K562 (cell line): Measurements from ENCODE around the gene PTH2. TPM values are rescaled to one million over a fixed set of nuclear protein-coding genes. Genes with fewer than 3 reads are reported as not detected.

ENCODE experiments used
- ATAC-seq: fragments of 200-7000 bp; cut with Tn5 transposase; 3 replicates; pipeline ENCODE4 v1.9.1; 2020; ENCODE audit warnings: moderate library complexity
- BruUV-seq: library from RNA; stranded (reverse); fragments of 400-500 nt; replicated peaks from 2 replicates; lab custom pipeline; 2021; lab: Mats Ljungman, UMichigan
- CTCF ChIA-PET: fragments of 300-600 bp; formaldehyde crosslinking; extraction: SDS; loops from one replicate; lab custom pipeline; 2021; ENCODE audit warnings: low intra/inter-chr PET ratio; lab: Yijun Ruan, JAX
- POLR2A ChIA-PET: fragments of 300-600, 350-650 bp; sonication (Branson Sonifier 250); formaldehyde crosslinking; extraction: SDS; loops from one replicate; lab custom pipeline; 2021; ENCODE audit warnings: antibody characterized with exemption, inconsistent platforms; lab: Yijun Ruan, JAX
- DNase-seq, 4 experiments: peaks; one replicate each; pipeline versions ENCODE4 v3.0.0 to v3.0.0-alpha.2; 2011 to 2018; ENCODE audit warnings: low spot score in 3 of 4, mixed read lengths in 3 of 4; ENCODE audit errors: extremely low read depth in 1 of 4
- FAIRE-seq: peaks from 2 replicates; lab custom pipeline; 2011; peaks lifted over from hg19 to GRCh38; lab: Jason Lieb, UNC
- H2AFZ ChIP-seq: 2 replicates; pipeline ENCODE4 v1.6.0; 2011; ENCODE audit warnings: low read depth, low read length, control low read depth, inconsistent platforms
- H3K27ac ChIP-seq: fragments of 200-600 bp; 3 replicates; pipeline ENCODE4 v1.8.0; 2011; ENCODE audit warnings: low read depth, mild to moderate bottlenecking, control low read depth, inconsistent platforms, low read length, moderate library complexity, mixed read lengths; ENCODE audit errors: extremely low read depth
- H3K27me3 ChIP-seq, 2 experiments: fragments of 300-600 bp in 1 of 2; 2 replicates in 1 of 2; 3 replicates in 1 of 2; pipeline versions ENCODE4 v1.6.0 to v1.8.0; 2011; ENCODE audit warnings: inconsistent platforms in 2 of 2, low read length in 2 of 2, mild to moderate bottlenecking in 1 of 2, mixed read lengths in 1 of 2, moderate library complexity in 1 of 2; ENCODE audit not compliant: control insufficient read depth in 2 of 2, insufficient read depth in 2 of 2
- H3K36me3 ChIP-seq: fragments of 300-600 bp; 3 replicates; pipeline ENCODE4 v1.8.0; 2011; ENCODE audit warnings: mild to moderate bottlenecking, low read length, inconsistent platforms; ENCODE audit not compliant: control insufficient read depth, insufficient read depth
- H3K4me1 ChIP-seq, 2 experiments: fragments of 200-600 bp in 1 of 2; replicated peaks in 1 of 2; 2 replicates in 1 of 2; 3 replicates in 1 of 2; pipeline versions ENCODE4 v1.5.1 to v1.8.0; 2011; ENCODE audit warnings: inconsistent platforms in 2 of 2, low read length in 2 of 2, mild to moderate bottlenecking in 1 of 2, mixed read lengths in 1 of 2, moderate library complexity in 1 of 2; ENCODE audit not compliant: control insufficient read depth in 2 of 2, insufficient read depth in 2 of 2
- H3K4me2 ChIP-seq: 2 replicates; pipeline ENCODE4 v1.6.1; 2011; ENCODE audit warnings: low read length, control low read depth, inconsistent platforms, mixed read lengths; ENCODE audit not compliant: insufficient read depth
- H3K4me3 ChIP-seq: fragments of 200-600 bp; sonication (generic), shearing (Covaris generic); 2 replicates; pipeline ENCODE4 v1.5.1; 2016; ENCODE audit warnings: control low read depth, inconsistent platforms
- H3K79me2 ChIP-seq: fragments of 200-600 bp; 3 replicates; pipeline ENCODE4 v1.8.0; 2011; ENCODE audit warnings: low read length, inconsistent platforms; ENCODE audit not compliant: control insufficient read depth, insufficient read depth
- H3K9ac ChIP-seq, 2 experiments: 2 replicates each; pipeline versions ENCODE4 v1.6.0 to v1.6.1; 2011; ENCODE audit warnings: low read depth in 2 of 2, low read length in 2 of 2, control low read depth in 1 of 2, inconsistent platforms in 1 of 2, mild to moderate bottlenecking in 1 of 2, mixed read lengths in 1 of 2; ENCODE audit not compliant: insufficient read depth in 1 of 2
- H3K9me1 ChIP-seq: one replicate; pipeline ENCODE4 v1.6.0; 2011; ENCODE audit warnings: inconsistent platforms, mild to moderate bottlenecking, low read length, moderate library complexity; ENCODE audit not compliant: control insufficient read depth, insufficient read depth
- H3K9me3 ChIP-seq: replicated peaks from 2 replicates; pipeline ENCODE4 v1.5.1; 2011; ENCODE audit warnings: low read depth, low read length, inconsistent platforms; ENCODE audit not compliant: control insufficient read depth, insufficient read depth
- H4K20me1 ChIP-seq: replicated peaks from 2 replicates; pipeline ENCODE4 v1.6.1; 2011; ENCODE audit warnings: low read length, inconsistent platforms, mixed read lengths; ENCODE audit not compliant: control insufficient read depth, insufficient read depth
- L3MBTL2 ChIP-seq: fragments of 450-650 bp; IDR thresholded peaks from 2 replicates; pipeline ENCODE4 v1.6.1; 2016; ENCODE audit warnings: mild to moderate bottlenecking, moderate library complexity
- MIER1 ChIP-seq: fragments of 450-650 bp; IDR thresholded peaks from 2 replicates; pipeline ENCODE4 v1.6.1; 2016; ENCODE audit warnings: antibody characterized with exemption, mild to moderate bottlenecking, low read depth
- NCOA6 ChIP-seq: fragments of 450-650 bp; IDR thresholded peaks from 2 replicates; pipeline ENCODE4 v1.6.1; 2017; ENCODE audit warnings: mild to moderate bottlenecking
- WGBS: fragments of 100-300 bp; shearing (Covaris generic); methylation state at CpG from one replicate; pipeline ENCODE4 v1.1.6; 2016; ENCODE audit warnings: low coverage, mixed read lengths; ENCODE audit not compliant: insufficient coverage; ENCODE audit errors: missing lambda C conversion rate; 5-methylcytosine and 5-hydroxymethylcytosine counted together
- in situ Hi-C: fragments of 300-500 bp; cut with MboI; formaldehyde crosslinking; loops from 4 replicates; pipeline ENCODE4 v1.15.0; 2018; ENCODE audit warnings: inconsistent platforms, mixed read lengths
- intact Hi-C: fragments of 100-400 bp; cut with micrococcal nuclease; formaldehyde crosslinking; loops from 2 replicates; pipeline ENCODE4 v1.14.2; 2022
- polyA plus RNA-seq, 8 experiments: library from polyadenylated mRNA; depleted of rRNA in 4 of 8; stranded (reverse) in 5 of 8; unstranded in 3 of 8; fragments of >200 nt; fragmentation: Nextera tagmentation in 2 of 8; fragmentation: Illumina TruSeq in 1 of 8; extraction: Ambion mirVana in 2 of 8; extraction: Trizol in 1 of 8; gene quantifications; 2 replicates each; pipeline versions ENCODE4 v1.2.1 to v1.2.3, GENCODE V29; 2011 to 2014; ENCODE audit warnings: inconsistent platforms in 1 of 8, missing spikeins in 1 of 8
- total RNA-seq, 7 experiments: library from RNA; depleted of rRNA in 6 of 7; stranded (reverse); fragments of >200 nt in 6 of 7; fragmentation: Illumina TruSeq in 2 of 7; extraction: Trizol in 2 of 7; gene quantifications; 2 replicates each; pipeline versions ENCODE4 v1.2.1 to v1.2.3, GENCODE V29; 2011 to 2021; ENCODE audit warnings: low replicate concordance in 1 of 7
- TF ChIP-seq, protein P1 (sequence below): fragments of 200-400 bp; formaldehyde crosslinking; IDR thresholded peaks from 2 replicates; pipeline ENCODE4 v1.6.1; 2017; ENCODE audit warnings: mild to moderate bottlenecking, low read depth, low read length, moderate library complexity
- TF ChIP-seq, protein P2 (sequence below): fragments of 250-450 bp; sonication (Bioruptor Pico); IDR thresholded peaks from 2 replicates; pipeline ENCODE4 v1.8.0; 2021; ENCODE audit warnings: mild to moderate bottlenecking, moderate library complexity
- TF ChIP-seq, protein P3 (sequence below): fragments of 250-450 bp; sonication (Bioruptor Pico); IDR thresholded peaks from 2 replicates; pipeline ENCODE4 v1.9.0; 2021; ENCODE audit warnings: mild to moderate bottlenecking, inconsistent platforms

Gene PTH2
- total and polyA plus RNA-seq, 9 of the 15 experiments (the other 6 are each of a cell fraction or from before 2014, with no cell fraction given), result 1.3 TPM; not detected in 8

DNA sequence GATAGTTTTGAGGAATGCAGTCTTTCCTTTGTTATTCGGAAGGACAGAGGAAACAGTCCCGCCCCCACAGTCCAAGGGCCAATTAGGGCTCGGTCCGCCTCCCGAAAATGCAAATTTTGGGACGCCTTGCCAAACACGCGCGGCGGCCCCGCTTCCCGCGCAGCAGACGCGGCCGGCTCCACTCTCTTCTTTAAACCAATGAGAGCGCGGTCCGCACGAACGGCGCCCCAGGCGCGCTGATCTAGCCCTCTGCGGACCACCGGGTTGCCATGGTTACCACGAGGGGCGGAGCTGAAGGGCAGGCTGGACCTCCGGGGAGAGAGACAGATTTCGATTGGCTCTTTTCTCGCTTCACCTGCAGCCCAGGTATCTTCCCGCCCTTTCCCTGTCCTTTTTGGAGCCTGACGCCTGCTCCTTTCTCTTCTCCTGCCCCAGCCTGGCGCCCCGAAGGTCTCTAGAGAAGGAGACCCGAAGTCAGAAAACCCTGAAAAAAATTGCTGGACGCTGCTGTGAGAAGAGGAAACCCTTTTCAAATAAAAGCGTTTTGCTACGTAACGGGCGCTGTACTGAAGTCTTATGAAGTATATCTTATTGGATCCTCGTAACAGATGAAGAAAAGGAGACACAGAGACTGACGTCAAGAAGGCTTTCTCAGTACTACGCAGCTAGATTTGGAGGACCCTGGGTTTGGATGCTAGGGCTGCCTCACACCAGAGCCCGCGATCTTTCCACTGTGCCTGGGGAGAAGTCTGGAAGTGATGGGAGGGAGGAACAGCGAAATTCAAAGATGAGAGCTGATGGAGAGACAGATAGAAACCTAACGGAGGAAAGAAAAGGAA lies 2.0 kb downstream of the PTH2 start:
- Histone ChIP-seq H3K9me3 (no peaks in the 10 kb centered on the region), H3K27me3 (no peaks in the 10 kb centered on the region), H3K9ac (peak overlapping the region; percentile 48 to 86; a peak in 2 of 4 replicates), H3K9me1 (no peaks in the 10 kb centered on the region), H3K4me1 (peaks cover 39 to 49% of the 10 kb centered on the region in 2 experiments), H3K4me3 (peak overlapping the region; percentile 20), H3K4me2 (peak overlapping the region; percentile 75), H3K79me2 (no peaks in the 10 kb centered on the region), H3K36me3 (no peaks in the 10 kb centered on the region), H3K27ac (no peak overlapping the region), H4K20me1 (no peaks in the 10 kb centered on the region), H2AFZ (peak overlapping the region; percentile 85)
- WGBS, result 2% methylated on average over 48 of the region's 48 CpGs
- intact Hi-C loops (no loop called here), in situ Hi-C loops (no loop called here)
- FAIRE-seq (peak; percentile 98), DNase-seq (peak; percentile 89 to 96 (median 92)), ATAC-seq (peak; percentile 85)
- ChIA-PET POLR2A (interaction anchor here (0.8 to 1.3 kb wide), 4 partner anchors 9 to 35 kb away, joined by 3 to 5 read pairs (median 4); no protein-coding TSS in a partner anchor), CTCF (no interaction called here)
- no TSS peak for BruUV-seq
- TF ChIP-seq, protein P1, sequence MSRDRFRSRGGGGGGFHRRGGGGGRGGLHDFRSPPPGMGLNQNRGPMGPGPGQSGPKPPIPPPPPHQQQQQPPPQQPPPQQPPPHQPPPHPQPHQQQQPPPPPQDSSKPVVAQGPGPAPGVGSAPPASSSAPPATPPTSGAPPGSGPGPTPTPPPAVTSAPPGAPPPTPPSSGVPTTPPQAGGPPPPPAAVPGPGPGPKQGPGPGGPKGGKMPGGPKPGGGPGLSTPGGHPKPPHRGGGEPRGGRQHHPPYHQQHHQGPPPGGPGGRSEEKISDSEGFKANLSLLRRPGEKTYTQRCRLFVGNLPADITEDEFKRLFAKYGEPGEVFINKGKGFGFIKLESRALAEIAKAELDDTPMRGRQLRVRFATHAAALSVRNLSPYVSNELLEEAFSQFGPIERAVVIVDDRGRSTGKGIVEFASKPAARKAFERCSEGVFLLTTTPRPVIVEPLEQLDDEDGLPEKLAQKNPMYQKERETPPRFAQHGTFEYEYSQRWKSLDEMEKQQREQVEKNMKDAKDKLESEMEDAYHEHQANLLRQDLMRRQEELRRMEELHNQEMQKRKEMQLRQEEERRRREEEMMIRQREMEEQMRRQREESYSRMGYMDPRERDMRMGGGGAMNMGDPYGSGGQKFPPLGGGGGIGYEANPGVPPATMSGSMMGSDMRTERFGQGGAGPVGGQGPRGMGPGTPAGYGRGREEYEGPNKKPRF, result no peak
- TF ChIP-seq, protein P2, sequence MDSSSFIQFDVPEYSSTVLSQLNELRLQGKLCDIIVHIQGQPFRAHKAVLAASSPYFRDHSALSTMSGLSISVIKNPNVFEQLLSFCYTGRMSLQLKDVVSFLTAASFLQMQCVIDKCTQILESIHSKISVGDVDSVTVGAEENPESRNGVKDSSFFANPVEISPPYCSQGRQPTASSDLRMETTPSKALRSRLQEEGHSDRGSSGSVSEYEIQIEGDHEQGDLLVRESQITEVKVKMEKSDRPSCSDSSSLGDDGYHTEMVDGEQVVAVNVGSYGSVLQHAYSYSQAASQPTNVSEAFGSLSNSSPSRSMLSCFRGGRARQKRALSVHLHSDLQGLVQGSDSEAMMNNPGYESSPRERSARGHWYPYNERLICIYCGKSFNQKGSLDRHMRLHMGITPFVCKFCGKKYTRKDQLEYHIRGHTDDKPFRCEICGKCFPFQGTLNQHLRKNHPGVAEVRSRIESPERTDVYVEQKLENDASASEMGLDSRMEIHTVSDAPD (CRISPR knock-in tag), result no peak
- no peak for TF ChIP-seq NCOA6
- TF ChIP-seq L3MBTL2, result peak; percentile 87
- TF ChIP-seq, protein P3, sequence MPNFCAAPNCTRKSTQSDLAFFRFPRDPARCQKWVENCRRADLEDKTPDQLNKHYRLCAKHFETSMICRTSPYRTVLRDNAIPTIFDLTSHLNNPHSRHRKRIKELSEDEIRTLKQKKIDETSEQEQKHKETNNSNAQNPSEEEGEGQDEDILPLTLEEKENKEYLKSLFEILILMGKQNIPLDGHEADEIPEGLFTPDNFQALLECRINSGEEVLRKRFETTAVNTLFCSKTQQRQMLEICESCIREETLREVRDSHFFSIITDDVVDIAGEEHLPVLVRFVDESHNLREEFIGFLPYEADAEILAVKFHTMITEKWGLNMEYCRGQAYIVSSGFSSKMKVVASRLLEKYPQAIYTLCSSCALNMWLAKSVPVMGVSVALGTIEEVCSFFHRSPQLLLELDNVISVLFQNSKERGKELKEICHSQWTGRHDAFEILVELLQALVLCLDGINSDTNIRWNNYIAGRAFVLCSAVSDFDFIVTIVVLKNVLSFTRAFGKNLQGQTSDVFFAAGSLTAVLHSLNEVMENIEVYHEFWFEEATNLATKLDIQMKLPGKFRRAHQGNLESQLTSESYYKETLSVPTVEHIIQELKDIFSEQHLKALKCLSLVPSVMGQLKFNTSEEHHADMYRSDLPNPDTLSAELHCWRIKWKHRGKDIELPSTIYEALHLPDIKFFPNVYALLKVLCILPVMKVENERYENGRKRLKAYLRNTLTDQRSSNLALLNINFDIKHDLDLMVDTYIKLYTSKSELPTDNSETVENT, result peak; percentile 29; the same call in 1 of the 2 replicates
- TF ChIP-seq MIER1, result no peak
